ENCODE data around the gene ITPR2.

DNA sequence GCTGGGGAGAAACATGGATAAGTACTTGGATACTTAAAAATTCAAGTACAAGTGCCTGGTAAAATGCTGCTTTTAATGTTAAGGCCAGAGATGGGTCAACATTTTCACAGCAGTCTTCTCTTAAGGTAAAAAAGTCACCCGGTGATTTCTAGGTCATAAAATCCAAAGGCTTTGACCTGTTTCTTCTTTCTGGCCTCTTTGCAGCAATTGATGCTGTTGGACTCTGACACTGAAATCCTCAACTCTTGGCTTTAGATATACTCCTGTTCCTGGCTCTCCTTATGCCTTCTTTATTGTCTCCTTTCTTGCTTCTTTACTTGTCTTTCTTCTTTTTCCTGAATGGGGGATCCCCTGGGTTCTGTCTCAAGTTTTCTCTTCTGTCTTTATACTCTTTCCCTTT lies 448.5 kb downstream of the ITPR2 start:
- TF ChIP-seq GABPA (IDR thresholded peaks at IDR 0.05 in 1 of 2, conservative IDR thresholded peaks at IDR 0.05 in 1 of 2) (no peak), TAF1 (conservative IDR thresholded peaks at IDR 0.05) (no peak), NR2F2 (IDR thresholded peaks at IDR 0.05) (no peak), EGR1 (IDR thresholded peaks at IDR 0.05; ENCODE audit: low read depth in 2 of 2) (no peak), JUND (IDR thresholded peaks at IDR 0.05) (no peak), YY1 (IDR thresholded peaks at IDR 0.05) (no peak), RAD21 (IDR thresholded peaks at IDR 0.05) (no peak)
- TF ChIP-seq, protein P1, sequence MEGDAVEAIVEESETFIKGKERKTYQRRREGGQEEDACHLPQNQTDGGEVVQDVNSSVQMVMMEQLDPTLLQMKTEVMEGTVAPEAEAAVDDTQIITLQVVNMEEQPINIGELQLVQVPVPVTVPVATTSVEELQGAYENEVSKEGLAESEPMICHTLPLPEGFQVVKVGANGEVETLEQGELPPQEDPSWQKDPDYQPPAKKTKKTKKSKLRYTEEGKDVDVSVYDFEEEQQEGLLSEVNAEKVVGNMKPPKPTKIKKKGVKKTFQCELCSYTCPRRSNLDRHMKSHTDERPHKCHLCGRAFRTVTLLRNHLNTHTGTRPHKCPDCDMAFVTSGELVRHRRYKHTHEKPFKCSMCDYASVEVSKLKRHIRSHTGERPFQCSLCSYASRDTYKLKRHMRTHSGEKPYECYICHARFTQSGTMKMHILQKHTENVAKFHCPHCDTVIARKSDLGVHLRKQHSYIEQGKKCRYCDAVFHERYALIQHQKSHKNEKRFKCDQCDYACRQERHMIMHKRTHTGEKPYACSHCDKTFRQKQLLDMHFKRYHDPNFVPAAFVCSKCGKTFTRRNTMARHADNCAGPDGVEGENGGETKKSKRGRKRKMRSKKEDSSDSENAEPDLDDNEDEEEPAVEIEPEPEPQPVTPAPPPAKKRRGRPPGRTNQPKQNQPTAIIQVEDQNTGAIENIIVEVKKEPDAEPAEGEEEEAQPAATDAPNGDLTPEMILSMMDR (IDR thresholded peaks at IDR 0.05; ENCODE audit: low read depth, low read length, missing input control), result no peak
- TF ChIP-seq, protein P2, sequence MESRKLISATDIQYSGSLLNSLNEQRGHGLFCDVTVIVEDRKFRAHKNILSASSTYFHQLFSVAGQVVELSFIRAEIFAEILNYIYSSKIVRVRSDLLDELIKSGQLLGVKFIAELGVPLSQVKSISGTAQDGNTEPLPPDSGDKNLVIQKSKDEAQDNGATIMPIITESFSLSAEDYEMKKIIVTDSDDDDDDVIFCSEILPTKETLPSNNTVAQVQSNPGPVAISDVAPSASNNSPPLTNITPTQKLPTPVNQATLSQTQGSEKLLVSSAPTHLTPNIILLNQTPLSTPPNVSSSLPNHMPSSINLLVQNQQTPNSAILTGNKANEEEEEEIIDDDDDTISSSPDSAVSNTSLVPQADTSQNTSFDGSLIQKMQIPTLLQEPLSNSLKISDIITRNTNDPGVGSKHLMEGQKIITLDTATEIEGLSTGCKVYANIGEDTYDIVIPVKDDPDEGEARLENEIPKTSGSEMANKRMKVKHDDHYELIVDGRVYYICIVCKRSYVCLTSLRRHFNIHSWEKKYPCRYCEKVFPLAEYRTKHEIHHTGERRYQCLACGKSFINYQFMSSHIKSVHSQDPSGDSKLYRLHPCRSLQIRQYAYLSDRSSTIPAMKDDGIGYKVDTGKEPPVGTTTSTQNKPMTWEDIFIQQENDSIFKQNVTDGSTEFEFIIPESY (IDR thresholded peaks at IDR 0.05), result no peak
- TF ChIP-seq, protein P3, sequence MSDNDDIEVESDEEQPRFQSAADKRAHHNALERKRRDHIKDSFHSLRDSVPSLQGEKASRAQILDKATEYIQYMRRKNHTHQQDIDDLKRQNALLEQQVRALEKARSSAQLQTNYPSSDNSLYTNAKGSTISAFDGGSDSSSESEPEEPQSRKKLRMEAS (IDR thresholded peaks at IDR 0.05), result no peak
- TF ChIP-seq, protein P4, sequence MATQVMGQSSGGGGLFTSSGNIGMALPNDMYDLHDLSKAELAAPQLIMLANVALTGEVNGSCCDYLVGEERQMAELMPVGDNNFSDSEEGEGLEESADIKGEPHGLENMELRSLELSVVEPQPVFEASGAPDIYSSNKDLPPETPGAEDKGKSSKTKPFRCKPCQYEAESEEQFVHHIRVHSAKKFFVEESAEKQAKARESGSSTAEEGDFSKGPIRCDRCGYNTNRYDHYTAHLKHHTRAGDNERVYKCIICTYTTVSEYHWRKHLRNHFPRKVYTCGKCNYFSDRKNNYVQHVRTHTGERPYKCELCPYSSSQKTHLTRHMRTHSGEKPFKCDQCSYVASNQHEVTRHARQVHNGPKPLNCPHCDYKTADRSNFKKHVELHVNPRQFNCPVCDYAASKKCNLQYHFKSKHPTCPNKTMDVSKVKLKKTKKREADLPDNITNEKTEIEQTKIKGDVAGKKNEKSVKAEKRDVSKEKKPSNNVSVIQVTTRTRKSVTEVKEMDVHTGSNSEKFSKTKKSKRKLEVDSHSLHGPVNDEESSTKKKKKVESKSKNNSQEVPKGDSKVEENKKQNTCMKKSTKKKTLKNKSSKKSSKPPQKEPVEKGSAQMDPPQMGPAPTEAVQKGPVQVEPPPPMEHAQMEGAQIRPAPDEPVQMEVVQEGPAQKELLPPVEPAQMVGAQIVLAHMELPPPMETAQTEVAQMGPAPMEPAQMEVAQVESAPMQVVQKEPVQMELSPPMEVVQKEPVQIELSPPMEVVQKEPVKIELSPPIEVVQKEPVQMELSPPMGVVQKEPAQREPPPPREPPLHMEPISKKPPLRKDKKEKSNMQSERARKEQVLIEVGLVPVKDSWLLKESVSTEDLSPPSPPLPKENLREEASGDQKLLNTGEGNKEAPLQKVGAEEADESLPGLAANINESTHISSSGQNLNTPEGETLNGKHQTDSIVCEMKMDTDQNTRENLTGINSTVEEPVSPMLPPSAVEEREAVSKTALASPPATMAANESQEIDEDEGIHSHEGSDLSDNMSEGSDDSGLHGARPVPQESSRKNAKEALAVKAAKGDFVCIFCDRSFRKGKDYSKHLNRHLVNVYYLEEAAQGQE (IDR thresholded peaks at IDR 0.05), result no peak
